SK-N-SH treated with all-trans-retinoic acid at 6 μM for 48 hours (cell line): ENCODE measurements around the gene CDC14A.

Experiments
- ATAC-seq: fragments of 200-7000 bp; cut with Tn5 transposase; 3 replicates; pipeline ENCODE4 v1.9.1; 2020; ENCODE audit warnings: mild to moderate bottlenecking, moderate library complexity
- CREB5 ChIP-seq: fragments of 250-450 bp; sonication (Bioruptor Pico); IDR thresholded peaks from 2 replicates; pipeline ENCODE4 v1.5.1; 2020; ENCODE audit warnings: low read depth, mild to moderate bottlenecking, moderate library complexity
- CSDC2 ChIP-seq: fragments of 250-450 bp; sonication (Bioruptor Pico); IDR thresholded peaks from 2 replicates; pipeline ENCODE4 v1.5.0; 2020; ENCODE audit warnings: mild to moderate bottlenecking, moderate library complexity
- CSRNP3 ChIP-seq: fragments of 250-450 bp; sonication (Bioruptor Pico); IDR thresholded peaks from 2 replicates; pipeline ENCODE4 v1.5.1; 2021; ENCODE audit warnings: mild to moderate bottlenecking, moderate library complexity
- ESRRG ChIP-seq: fragments of 250-450 bp; sonication (Bioruptor Pico); IDR thresholded peaks from 2 replicates; pipeline ENCODE4 v1.6.1; 2021; ENCODE audit warnings: mild to moderate bottlenecking
- GLIS3 ChIP-seq: fragments of 250-450 bp; sonication (Bioruptor Pico); IDR thresholded peaks from 2 replicates; pipeline ENCODE4 v1.5.0; 2020; ENCODE audit warnings: mild to moderate bottlenecking, moderate library complexity
- OSR1 ChIP-seq: fragments of 250-450 bp; sonication (Bioruptor Pico); IDR thresholded peaks from 2 replicates; pipeline ENCODE4 v1.8.0; 2022; ENCODE audit warnings: moderate library complexity, mild to moderate bottlenecking, inconsistent platforms
- POU6F1 ChIP-seq: fragments of 250-450 bp; sonication (Bioruptor Pico); IDR thresholded peaks from 2 replicates; pipeline ENCODE4 v1.8.0; 2021; ENCODE audit warnings: low read depth, mild to moderate bottlenecking, moderate library complexity, borderline replicate concordance
- RARB ChIP-seq: fragments of 250-450 bp; sonication (Bioruptor Pico); IDR thresholded peaks from 2 replicates; pipeline ENCODE4 v1.8.0; 2021; ENCODE audit warnings: mild to moderate bottlenecking, moderate library complexity
- TCF4 ChIP-seq: fragments of 250-450 bp; sonication (Bioruptor Pico); IDR thresholded peaks from 2 replicates; pipeline ENCODE4 v1.8.0; 2021; ENCODE audit warnings: mild to moderate bottlenecking, moderate library complexity, borderline replicate concordance
- TOX ChIP-seq: fragments of 250-450 bp; sonication (Bioruptor Pico); IDR thresholded peaks from 2 replicates; pipeline ENCODE4 v1.8.0; 2021; ENCODE audit warnings: mild to moderate bottlenecking, moderate library complexity, borderline replicate concordance
- TSHZ2 ChIP-seq: fragments of 250-450 bp; sonication (Bioruptor Pico); IDR thresholded peaks from 2 replicates; pipeline ENCODE4 v1.5.0; 2020; ENCODE audit warnings: mild to moderate bottlenecking, moderate library complexity
- ZC3H10 ChIP-seq: fragments of 250-450 bp; sonication (Bioruptor Pico); IDR thresholded peaks from 2 replicates; pipeline ENCODE4 v1.5.1; 2021; ENCODE audit warnings: mild to moderate bottlenecking, moderate library complexity
- ZFP30 ChIP-seq: fragments of 450-650 bp; formaldehyde crosslinking; IDR thresholded peaks from 2 replicates; pipeline ENCODE4 v1.5.0; 2022; ENCODE audit warnings: mild to moderate bottlenecking, moderate library complexity
- ZNF565 ChIP-seq: fragments of 450-650 bp; formaldehyde crosslinking; conservative IDR thresholded peaks from 2 replicates; pipeline ENCODE4 v1.5.0; 2020; ENCODE audit warnings: low read depth, mild to moderate bottlenecking, moderate library complexity
- ZNF8 ChIP-seq: fragments of 450-650 bp; formaldehyde crosslinking; IDR thresholded peaks from 2 replicates; pipeline ENCODE4 v1.5.0; 2020; ENCODE audit warnings: mild to moderate bottlenecking, moderate library complexity

CDC14A gene

GRCh38 chr1:100359139-100359538 is 6.8 kb downstream of the CDC14A start:
- TF ChIP-seq ZNF565 (CRISPR knock-in tag), result no peak
- no peak for TF ChIP-seq ZFP30 (CRISPR knock-in tag)
- no peak for TF ChIP-seq POU6F1 (CRISPR knock-in tag)
- TF ChIP-seq CSRNP3, result no peak
- no peak for TF ChIP-seq CSDC2 (CRISPR knock-in tag)
- no peak for TF ChIP-seq TSHZ2
- TF ChIP-seq CREB5, result no peak
- no peak for TF ChIP-seq TOX
- TF ChIP-seq ZNF8, result no peak
- TF ChIP-seq ZC3H10 (CRISPR knock-in tag), result no peak
- no peak for ATAC-seq

- no peak for TF ChIP-seq POU6F1 (CRISPR knock-in tag)
- no peak for TF ChIP-seq GLIS3 (CRISPR knock-in tag)
- no peak for TF ChIP-seq ZNF8
- TF ChIP-seq CREB5, result no peak
- TF ChIP-seq ZFP30 (CRISPR knock-in tag), result no peak
- TF ChIP-seq CSRNP3, result no peak
- no peak for TF ChIP-seq CSDC2 (CRISPR knock-in tag)
- no peak for TF ChIP-seq OSR1
- no peak for TF ChIP-seq ESRRG (CRISPR knock-in tag)
- TF ChIP-seq TOX, result no peak
- TF ChIP-seq RARB (CRISPR knock-in tag), result no peak
- ATAC-seq, result no peak
These were observed 8.6 kb downstream of the CDC14A start for GRCh38 chr1:100360790-100361510.

- TF ChIP-seq TCF4 (CRISPR knock-in tag), result no peak
- TF ChIP-seq ZC3H10 (CRISPR knock-in tag), result no peak
- no peak for TF ChIP-seq GLIS3 (CRISPR knock-in tag)
- no peak for TF ChIP-seq ZNF565 (CRISPR knock-in tag)
- ATAC-seq, result no peak
These were observed 9.3 kb downstream of the CDC14A start for GRCh38 chr1:100361511-100362089.
